K562 (cell line): ENCODE results near the gene CHERP.

Experiments used
- NRF1 ChIP-seq, 2 experiments: fragments of 450-650 bp; IDR thresholded peaks in 1 of 2; conservative IDR thresholded peaks in 1 of 2; 2 replicates each; pipeline ENCODE4 v1.6.1; 2014; ENCODE audit warnings: mild to moderate bottlenecking in 2 of 2
- SUPT5H ChIP-seq: fragments of 450-650 bp; IDR thresholded peaks from 2 replicates; pipeline ENCODE4 v1.6.1; 2016

GRCh38 chr19:16541526-16542044 is 652 bp downstream of the CHERP start:
- TF ChIP-seq NRF1 (conservative IDR thresholded peaks at IDR 0.05 in 1 of 2, IDR thresholded peaks at IDR 0.05 in 1 of 2): no peak
- TF ChIP-seq SUPT5H: no peak
